ENCODE measurements around the gene IL11.

The IL11 gene

GRCh38 chr19:55400281-55401087 lies 30.2 kb upstream of the IL11 start:
- no peaks in the 10 kb centered on the region for H3K9me3 Mint-ChIP-seq
- H3K4me1 Mint-ChIP-seq (ENCODE audit: low read depth) = peaks cover 29% of the 10 kb centered on the region
- H3K36me3 Mint-ChIP-seq (ENCODE audit: low read depth) = peaks cover 34% of the 10 kb centered on the region
- H3K4me3 Mint-ChIP-seq = no peak overlapping the region
- no peaks in the 10 kb centered on the region for H3K27me3 Mint-ChIP-seq (ENCODE audit: low read depth)
- H3K27ac Mint-ChIP-seq = no peak overlapping the region

- peaks cover 24% of the 10 kb centered on the region for H3K4me1 Mint-ChIP-seq (ENCODE audit: low read depth)
- peak overlapping the region; percentile 19 for H3K4me3 Mint-ChIP-seq
- H3K27ac Mint-ChIP-seq = peak overlapping the region; percentile 77
- H3K9me3 Mint-ChIP-seq = no peaks in the 10 kb centered on the region
- H3K36me3 Mint-ChIP-seq (ENCODE audit: low read depth) = peaks cover 27% of the 10 kb centered on the region
- H3K27me3 Mint-ChIP-seq (ENCODE audit: low read depth) = no peaks in the 10 kb centered on the region
Measured at GRCh38 chr19:55398200-55398925, 28.1 kb upstream of the IL11 start.

- Mint-ChIP-seq H3K4me3 (no peak overlapping the region), H3K4me1 (ENCODE audit: low read depth) (peaks cover 12% of the 10 kb centered on the region), H3K27me3 (ENCODE audit: low read depth) (no peaks in the 10 kb centered on the region), H3K27ac (no peak overlapping the region), H3K36me3 (ENCODE audit: low read depth) (peaks cover 21% of the 10 kb centered on the region), H3K9me3 (no peaks in the 10 kb centered on the region)
Measured at GRCh38 chr19:55392820-55393761, 22.8 kb upstream of the IL11 start.

GRCh38 chr19:55391702-55392615 lies 21.7 kb upstream of the IL11 start:
- Mint-ChIP-seq H3K4me1 (ENCODE audit: low read depth) (peaks cover 12% of the 10 kb centered on the region), H3K27me3 (ENCODE audit: low read depth) (no peaks in the 10 kb centered on the region), H3K9me3 (no peaks in the 10 kb centered on the region), H3K4me3 (no peak overlapping the region), H3K27ac (no peak overlapping the region), H3K36me3 (ENCODE audit: low read depth) (peaks cover 31% of the 10 kb centered on the region)

- no peak overlapping the region for H3K4me3 Mint-ChIP-seq
- no peaks in the 10 kb centered on the region for H3K9me3 Mint-ChIP-seq
- no peaks in the 10 kb centered on the region for H3K27me3 Mint-ChIP-seq (ENCODE audit: low read depth)
- no peak overlapping the region for H3K27ac Mint-ChIP-seq
- peaks cover 39% of the 10 kb centered on the region for H3K36me3 Mint-ChIP-seq (ENCODE audit: low read depth)
- H3K4me1 Mint-ChIP-seq (ENCODE audit: low read depth) = peaks cover 16% of the 10 kb centered on the region
Measured at GRCh38 chr19:55391191-55391670, 21.0 kb upstream of the IL11 start.

GRCh38 chr19:55390461-55390880 lies 20.2 kb upstream of the IL11 start:
- Mint-ChIP-seq H3K27ac (no peak overlapping the region), H3K4me3 (no peak overlapping the region), H3K27me3 (ENCODE audit: low read depth) (no peaks in the 10 kb centered on the region), H3K36me3 (ENCODE audit: low read depth) (peaks cover 44% of the 10 kb centered on the region), H3K9me3 (no peaks in the 10 kb centered on the region), H3K4me1 (ENCODE audit: low read depth) (peaks cover 16% of the 10 kb centered on the region)

GRCh38 chr19:55389386-55390317 lies 19.4 kb upstream of the IL11 start:
- H3K4me1 Mint-ChIP-seq (ENCODE audit: low read depth) = peaks cover 20% of the 10 kb centered on the region
- no peaks in the 10 kb centered on the region for H3K27me3 Mint-ChIP-seq (ENCODE audit: low read depth)
- H3K4me3 Mint-ChIP-seq = peak overlapping the region; percentile 14
- H3K36me3 Mint-ChIP-seq (ENCODE audit: low read depth) = peaks cover 44% of the 10 kb centered on the region
- no peaks in the 10 kb centered on the region for H3K9me3 Mint-ChIP-seq
- H3K27ac Mint-ChIP-seq = no peak overlapping the region

- no peaks in the 10 kb centered on the region for H3K27me3 Mint-ChIP-seq (ENCODE audit: low read depth)
- peaks cover 44% of the 10 kb centered on the region for H3K36me3 Mint-ChIP-seq (ENCODE audit: low read depth)
- H3K27ac Mint-ChIP-seq = no peak overlapping the region
- no peaks in the 10 kb centered on the region for H3K9me3 Mint-ChIP-seq
- H3K4me1 Mint-ChIP-seq (ENCODE audit: low read depth) = peaks cover 29% of the 10 kb centered on the region
- peak overlapping the region; percentile 98 for H3K4me3 Mint-ChIP-seq
Measured at GRCh38 chr19:55387736-55388497, 17.7 kb upstream of the IL11 start.

GRCh38 chr19:55386493-55386971 lies 16.3 kb upstream of the IL11 start:
- Mint-ChIP-seq H3K36me3 (ENCODE audit: low read depth) (peaks cover 50% of the 10 kb centered on the region), H3K4me1 (ENCODE audit: low read depth) (peaks cover 40% of the 10 kb centered on the region), H3K27ac (peak overlapping the region; percentile 98), H3K4me3 (peak overlapping the region; percentile 98), H3K27me3 (ENCODE audit: low read depth) (no peaks in the 10 kb centered on the region), H3K9me3 (no peaks in the 10 kb centered on the region)

- H3K27ac Mint-ChIP-seq = peak within 1 kb of the TSS; percentile 98
- H3K27me3 Mint-ChIP-seq (ENCODE audit: low read depth) = no peaks in the 10 kb centered on the region
- H3K4me1 Mint-ChIP-seq (ENCODE audit: low read depth) = peaks cover 42% of the 10 kb centered on the region
- no peaks in the 10 kb centered on the region for H3K9me3 Mint-ChIP-seq
- peak within 1 kb of the TSS; percentile 98 for H3K4me3 Mint-ChIP-seq
- H3K36me3 Mint-ChIP-seq (ENCODE audit: low read depth) = peaks cover 52% of the 10 kb centered on the region
Measured at GRCh38 chr19:55385724-55386492, 15.6 kb upstream of the IL11 start, which contains the start of gene RPL28. TSS of gene RPL28 (plus strand) at chr19:55385932. CDS start at chr19:55386358, 426 bp downstream.

- Mint-ChIP-seq H3K4me3 (peak overlapping the region; percentile 98), H3K27ac (peak overlapping the region; percentile 98), H3K27me3 (ENCODE audit: low read depth) (no peaks in the 10 kb centered on the region), H3K4me1 (ENCODE audit: low read depth) (peaks cover 42% of the 10 kb centered on the region), H3K9me3 (no peaks in the 10 kb centered on the region), H3K36me3 (ENCODE audit: low read depth) (peaks cover 48% of the 10 kb centered on the region)
Measured at GRCh38 chr19:55384920-55385723, 14.9 kb upstream of the IL11 start.
